Measurements from ENCODE around the gene LMTK3.
"Not testable (repeated sequence)": the region's sequence is repeated elsewhere in the genome, so short reads cannot be mapped to it uniquely, and the experiment has no call there.

Gene LMTK3

DNA sequence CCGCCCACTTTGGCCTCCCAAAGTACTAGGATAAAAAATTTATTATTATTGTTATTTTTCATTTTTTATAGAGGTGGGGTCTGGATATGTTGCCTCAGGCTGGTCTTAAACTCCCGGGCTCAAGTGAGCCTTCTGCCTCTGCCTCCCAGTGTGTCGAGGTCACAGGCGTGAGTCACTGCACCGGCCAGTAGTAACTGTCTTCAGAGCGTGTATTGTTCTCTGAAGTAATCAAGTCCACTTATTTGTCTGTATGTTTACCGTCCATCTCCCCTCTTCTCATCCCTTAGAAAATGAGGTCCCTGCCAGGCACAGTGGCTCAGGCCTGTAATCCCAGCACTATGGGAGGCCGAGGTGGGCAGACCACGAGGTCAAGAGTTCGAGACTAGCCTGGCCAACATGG, 22.1 kb upstream of the LMTK3 start:
- TF ChIP-seq, protein P1, sequence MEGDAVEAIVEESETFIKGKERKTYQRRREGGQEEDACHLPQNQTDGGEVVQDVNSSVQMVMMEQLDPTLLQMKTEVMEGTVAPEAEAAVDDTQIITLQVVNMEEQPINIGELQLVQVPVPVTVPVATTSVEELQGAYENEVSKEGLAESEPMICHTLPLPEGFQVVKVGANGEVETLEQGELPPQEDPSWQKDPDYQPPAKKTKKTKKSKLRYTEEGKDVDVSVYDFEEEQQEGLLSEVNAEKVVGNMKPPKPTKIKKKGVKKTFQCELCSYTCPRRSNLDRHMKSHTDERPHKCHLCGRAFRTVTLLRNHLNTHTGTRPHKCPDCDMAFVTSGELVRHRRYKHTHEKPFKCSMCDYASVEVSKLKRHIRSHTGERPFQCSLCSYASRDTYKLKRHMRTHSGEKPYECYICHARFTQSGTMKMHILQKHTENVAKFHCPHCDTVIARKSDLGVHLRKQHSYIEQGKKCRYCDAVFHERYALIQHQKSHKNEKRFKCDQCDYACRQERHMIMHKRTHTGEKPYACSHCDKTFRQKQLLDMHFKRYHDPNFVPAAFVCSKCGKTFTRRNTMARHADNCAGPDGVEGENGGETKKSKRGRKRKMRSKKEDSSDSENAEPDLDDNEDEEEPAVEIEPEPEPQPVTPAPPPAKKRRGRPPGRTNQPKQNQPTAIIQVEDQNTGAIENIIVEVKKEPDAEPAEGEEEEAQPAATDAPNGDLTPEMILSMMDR (IDR thresholded peaks at IDR 0.05; ENCODE audit: low read depth, low read length): no peak
- no peak for DNase-seq (ENCODE audit: extremely low read depth, low read depth)

DNA sequence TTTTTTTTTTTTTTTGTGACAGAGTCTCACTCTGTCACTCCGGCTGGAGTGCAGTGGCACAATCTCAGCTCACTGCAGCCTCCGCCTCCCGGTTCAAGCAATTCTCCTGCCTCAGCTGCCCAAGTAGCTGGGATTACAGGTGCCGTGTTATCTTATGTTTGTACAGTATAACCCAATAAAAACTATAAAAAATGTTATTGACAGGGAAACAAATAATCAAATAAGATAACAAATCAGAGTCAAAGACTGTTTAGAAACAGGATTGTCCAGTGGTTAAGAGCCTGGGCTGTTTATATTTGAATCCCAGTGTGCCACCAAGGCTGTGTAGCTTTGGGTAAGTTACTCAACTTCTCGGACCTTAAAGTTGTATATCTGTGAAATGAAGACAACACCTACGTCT, 19.1 kb upstream of the LMTK3 start:
- DNase-seq (ENCODE audit: extremely low read depth, low read depth): no peak
- TF ChIP-seq, protein P1 (IDR thresholded peaks at IDR 0.05; ENCODE audit: low read depth, low read length): no peak

DNA sequence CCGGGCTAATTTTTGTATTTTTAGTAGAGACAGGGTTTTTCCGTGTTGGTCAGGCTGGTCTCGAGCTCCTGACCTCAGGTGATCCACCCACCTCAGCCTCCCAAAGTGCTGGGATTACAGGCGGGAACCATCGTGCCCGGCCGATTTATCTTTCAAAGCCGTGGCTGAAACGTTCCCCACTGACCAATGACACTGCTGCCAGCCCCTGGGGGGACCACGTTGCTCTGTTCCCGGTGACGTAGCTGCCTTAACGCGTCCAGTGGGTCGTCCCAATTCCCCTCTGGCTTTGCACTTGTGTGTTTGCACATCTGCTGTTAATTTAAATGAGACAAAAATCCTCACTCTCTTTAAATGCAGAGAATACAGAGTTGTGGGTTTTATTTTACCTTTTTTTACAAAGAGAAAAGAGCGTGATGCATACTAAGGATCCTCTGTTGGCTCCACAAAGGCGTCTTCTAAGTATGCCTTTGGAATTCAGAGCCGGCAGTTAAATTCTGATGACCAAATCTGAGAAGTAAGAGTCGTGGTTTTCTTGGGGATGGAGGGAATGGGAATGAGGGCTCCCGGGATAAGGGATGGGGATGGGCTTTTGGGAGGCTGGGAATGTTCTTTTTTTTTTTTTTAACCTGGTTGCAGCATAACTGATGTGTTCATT, 18.6 kb upstream of the LMTK3 start:
- TF ChIP-seq, protein P1 (IDR thresholded peaks at IDR 0.05; ENCODE audit: low read depth, low read length): no peak

DNA sequence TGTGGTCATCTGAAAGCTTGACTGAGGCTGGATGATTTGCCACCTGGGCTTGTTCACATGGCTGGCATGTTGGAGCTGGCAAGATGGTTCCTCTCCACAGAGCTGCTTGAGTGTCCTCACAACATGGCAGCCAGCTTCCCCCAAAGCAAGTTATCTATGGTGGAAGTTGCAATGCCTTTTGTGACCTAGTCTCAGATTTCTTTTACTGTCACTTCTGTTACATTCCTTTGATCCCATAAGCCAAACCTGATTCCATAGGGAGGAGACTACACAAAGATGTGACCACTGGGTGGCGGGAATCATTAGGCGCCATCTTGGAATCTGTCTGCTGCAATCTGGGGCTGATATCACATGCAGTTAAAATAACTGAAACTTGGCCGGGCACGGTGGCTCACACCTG, 17.5 kb upstream of the LMTK3 start:
- no peak for DNase-seq (ENCODE audit: extremely low read depth, low read depth)
- TF ChIP-seq, protein P1 (IDR thresholded peaks at IDR 0.05; ENCODE audit: low read depth, low read length): no peak

More for the DNA sequence above, 18.6 kb upstream of the LMTK3 start:
- DNase-seq (ENCODE audit: extremely low read depth, low read depth): no peak

DNA sequence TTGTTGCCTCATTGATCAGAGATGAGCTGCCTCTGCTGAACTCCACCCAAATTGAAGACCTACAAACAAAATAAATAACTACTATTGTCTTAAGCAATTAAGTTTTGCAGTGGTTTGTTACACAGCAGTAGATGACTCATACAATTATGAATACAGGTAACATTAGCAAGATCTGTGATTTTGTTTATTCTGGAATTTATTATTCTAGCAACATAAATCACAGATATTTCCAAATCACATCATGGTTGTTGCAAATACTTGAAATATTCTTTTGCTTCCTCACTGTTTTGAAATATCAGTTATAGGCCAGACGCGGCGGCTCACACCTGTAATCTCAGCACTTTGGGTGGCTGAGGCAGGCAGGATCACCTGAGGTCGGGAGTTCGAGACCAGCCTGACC, 13.1 kb upstream of the LMTK3 start:
- TF ChIP-seq, protein P1 (IDR thresholded peaks at IDR 0.05; ENCODE audit: low read depth, low read length): no peak
- no peak for DNase-seq (ENCODE audit: extremely low read depth, low read depth)

DNA sequence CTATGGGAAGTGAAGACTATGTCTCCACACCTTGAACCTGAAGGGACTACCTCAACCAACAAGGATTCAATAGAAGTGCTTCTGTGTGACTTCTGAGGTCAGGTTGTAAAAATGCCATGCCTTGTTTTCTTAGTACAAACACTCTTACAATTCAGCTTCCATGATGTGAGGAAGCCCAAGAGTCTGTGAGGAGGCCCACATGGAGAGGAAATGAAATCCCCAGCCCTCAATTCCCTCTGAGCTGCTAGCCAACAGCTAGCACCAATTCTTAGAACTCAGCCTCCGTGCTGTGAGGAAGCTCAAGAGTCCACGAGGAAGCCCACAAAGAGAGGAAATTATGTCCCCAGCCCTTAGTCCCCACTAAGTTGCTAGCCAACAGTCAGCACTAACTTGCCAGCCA, 12.6 kb upstream of the LMTK3 start:
- no peak for DNase-seq (ENCODE audit: extremely low read depth, low read depth)
- TF ChIP-seq, protein P1 (IDR thresholded peaks at IDR 0.05; ENCODE audit: low read depth, low read length): no peak

DNA sequence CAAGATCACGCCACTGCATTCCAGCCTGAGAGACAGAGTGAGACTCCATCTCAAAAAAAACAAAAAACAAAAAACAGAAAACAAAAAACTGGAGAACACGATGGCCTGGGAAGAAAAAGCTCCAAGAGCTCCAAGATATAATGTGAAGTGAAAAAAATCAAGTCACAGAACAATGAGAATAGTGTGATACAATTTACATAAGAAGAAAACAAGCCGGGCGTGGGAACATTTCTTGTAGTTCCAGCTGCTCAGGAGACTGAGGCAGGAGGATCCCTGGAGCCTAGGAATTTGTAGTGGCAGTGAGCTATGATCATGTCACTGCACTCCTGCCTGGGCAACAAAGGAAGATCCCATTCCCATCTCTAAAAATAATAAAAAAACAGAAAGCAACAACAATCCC, 8.5 kb upstream of the LMTK3 start:
- TF ChIP-seq, protein P1 (IDR thresholded peaks at IDR 0.05; ENCODE audit: low read depth, low read length): no peak
- no peak for DNase-seq (ENCODE audit: extremely low read depth, low read depth)

DNA sequence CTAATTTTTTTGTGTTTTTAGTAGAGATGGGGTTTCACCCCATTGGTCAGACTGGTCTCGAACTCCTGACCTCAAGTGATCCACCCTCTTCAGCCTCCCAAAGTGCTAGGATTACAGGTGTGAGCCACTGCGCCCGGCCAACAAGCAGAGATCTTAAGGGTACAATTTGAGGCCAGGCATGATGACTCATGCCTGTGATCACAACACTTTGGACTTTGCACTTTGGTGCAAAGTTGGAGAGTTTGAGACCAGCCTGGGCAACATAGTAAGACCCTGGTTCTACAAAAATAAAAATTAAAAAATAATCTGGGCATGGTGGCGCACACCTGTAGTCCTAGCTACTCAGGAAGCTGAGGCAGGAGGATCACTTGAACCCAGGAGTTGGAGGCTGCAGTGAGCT, 7.8 kb upstream of the LMTK3 start:
- not testable (repeated sequence) for DNase-seq (ENCODE audit: extremely low read depth, low read depth)

Data from AG09319 (cell line).